WERI-Rb-1 (cell line): ENCODE measurements around the gene LGI1.

Experiments
- DNase-seq: peaks from one replicate; pipeline ENCODE4 v3.0.0-alpha.2; 2020
- H3K27ac ChIP-seq: fragments of 250-450 bp; sonication (Bioruptor Pico); 2 replicates; pipeline ENCODE4 v1.5.1; 2020; ENCODE audit warnings: mild to moderate bottlenecking, moderate library complexity
- H3K27me3 ChIP-seq: fragments of 250-450 bp; sonication (Bioruptor Pico); 2 replicates; pipeline ENCODE4 v1.5.1; 2021; ENCODE audit warnings: mild to moderate bottlenecking, low read depth, moderate library complexity; ENCODE audit not compliant: insufficient read depth, severe bottlenecking
- H3K36me3 ChIP-seq: fragments of 250-450 bp; sonication (Bioruptor Pico); 2 replicates; pipeline ENCODE4 v1.5.1; 2020; ENCODE audit warnings: mild to moderate bottlenecking, moderate library complexity
- H3K4me3 ChIP-seq: 2 replicates; pipeline ENCODE4 v1.5.1; 2011; ENCODE audit warnings: low read depth, mild to moderate bottlenecking, control low read depth, low read length
- H3K9me3 ChIP-seq: fragments of 250-450 bp; sonication (Bioruptor Pico); 2 replicates; pipeline ENCODE4 v1.5.1; 2021; ENCODE audit warnings: mild to moderate bottlenecking, moderate library complexity; ENCODE audit not compliant: severe bottlenecking
- TF ChIP-seq, protein P1 (sequence below): IDR thresholded peaks from 2 replicates; pipeline ENCODE4 v1.5.1; 2011; ENCODE audit warnings: low read depth, mild to moderate bottlenecking, control low read depth, inconsistent platforms, low read length

The LGI1 gene

DNA sequence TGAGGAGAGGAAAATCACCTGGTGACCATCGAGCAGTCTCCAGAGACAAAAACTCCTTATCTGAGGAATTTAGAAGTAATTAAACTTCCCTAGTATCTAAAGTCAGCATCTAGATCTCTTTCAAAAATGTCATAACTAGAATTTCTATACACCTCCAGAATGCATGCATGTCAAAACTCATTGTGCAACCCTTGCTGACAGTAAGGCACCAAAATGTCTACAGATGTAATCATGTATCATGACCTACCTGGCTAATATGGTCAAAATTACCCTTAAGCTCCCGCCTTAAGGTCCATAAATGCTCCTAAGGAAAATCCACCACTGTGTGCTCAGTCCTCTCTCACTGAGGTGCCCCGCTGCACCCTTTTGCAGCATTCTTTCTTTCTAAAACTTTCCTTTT is 16.4 kb upstream of the LGI1 start:
- TF ChIP-seq, protein P1, sequence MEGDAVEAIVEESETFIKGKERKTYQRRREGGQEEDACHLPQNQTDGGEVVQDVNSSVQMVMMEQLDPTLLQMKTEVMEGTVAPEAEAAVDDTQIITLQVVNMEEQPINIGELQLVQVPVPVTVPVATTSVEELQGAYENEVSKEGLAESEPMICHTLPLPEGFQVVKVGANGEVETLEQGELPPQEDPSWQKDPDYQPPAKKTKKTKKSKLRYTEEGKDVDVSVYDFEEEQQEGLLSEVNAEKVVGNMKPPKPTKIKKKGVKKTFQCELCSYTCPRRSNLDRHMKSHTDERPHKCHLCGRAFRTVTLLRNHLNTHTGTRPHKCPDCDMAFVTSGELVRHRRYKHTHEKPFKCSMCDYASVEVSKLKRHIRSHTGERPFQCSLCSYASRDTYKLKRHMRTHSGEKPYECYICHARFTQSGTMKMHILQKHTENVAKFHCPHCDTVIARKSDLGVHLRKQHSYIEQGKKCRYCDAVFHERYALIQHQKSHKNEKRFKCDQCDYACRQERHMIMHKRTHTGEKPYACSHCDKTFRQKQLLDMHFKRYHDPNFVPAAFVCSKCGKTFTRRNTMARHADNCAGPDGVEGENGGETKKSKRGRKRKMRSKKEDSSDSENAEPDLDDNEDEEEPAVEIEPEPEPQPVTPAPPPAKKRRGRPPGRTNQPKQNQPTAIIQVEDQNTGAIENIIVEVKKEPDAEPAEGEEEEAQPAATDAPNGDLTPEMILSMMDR = no peak
- Histone ChIP-seq H3K36me3 (no peaks in the 10 kb centered on the region), H3K4me3 (no peak overlapping the region), H3K9me3 (no peaks in the 10 kb centered on the region), H3K27me3 (no peaks in the 10 kb centered on the region), H3K27ac (no peak overlapping the region)
- no peak for DNase-seq

DNA sequence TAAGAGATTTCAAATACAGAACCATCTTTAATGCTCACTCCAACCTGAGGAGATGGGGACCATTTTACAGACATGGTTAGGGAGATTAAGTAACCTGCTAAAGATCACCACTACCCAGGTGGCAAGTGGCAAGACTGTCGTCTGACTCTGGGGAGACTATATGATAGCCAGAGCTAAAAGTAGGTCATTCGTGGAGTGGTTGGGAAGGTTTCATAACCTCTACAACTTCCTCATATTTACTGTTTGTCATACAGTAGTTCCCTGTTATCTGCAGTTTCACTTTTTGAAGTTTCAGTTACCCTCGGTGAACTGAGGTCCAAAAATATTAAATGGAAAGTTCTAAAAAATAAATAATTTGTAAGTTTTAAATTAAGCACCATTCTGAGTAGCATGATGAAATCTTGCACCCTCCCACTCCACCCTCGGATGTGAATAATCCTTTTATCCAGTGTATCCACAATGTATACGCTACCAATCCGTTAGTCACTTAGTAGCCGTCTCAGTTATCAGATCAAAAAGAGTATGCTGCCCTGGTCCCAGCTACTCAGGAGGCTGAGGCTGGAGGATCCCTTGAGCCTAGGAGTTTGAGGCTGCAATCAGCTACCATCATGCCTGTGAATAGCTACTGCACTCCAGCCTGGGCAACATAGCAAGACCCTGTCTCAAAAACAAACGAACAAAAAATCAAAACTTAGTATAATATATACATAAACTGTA is 14.9 kb upstream of the LGI1 start:
- no peak for DNase-seq
- TF ChIP-seq, protein P1 = no peak
- no peak overlapping the region for H3K4me3 ChIP-seq
- no peaks in the 10 kb centered on the region for H3K36me3 ChIP-seq
- H3K27me3 ChIP-seq = no peaks in the 10 kb centered on the region
- no peak overlapping the region for H3K27ac ChIP-seq
- H3K9me3 ChIP-seq = no peaks in the 10 kb centered on the region

DNA sequence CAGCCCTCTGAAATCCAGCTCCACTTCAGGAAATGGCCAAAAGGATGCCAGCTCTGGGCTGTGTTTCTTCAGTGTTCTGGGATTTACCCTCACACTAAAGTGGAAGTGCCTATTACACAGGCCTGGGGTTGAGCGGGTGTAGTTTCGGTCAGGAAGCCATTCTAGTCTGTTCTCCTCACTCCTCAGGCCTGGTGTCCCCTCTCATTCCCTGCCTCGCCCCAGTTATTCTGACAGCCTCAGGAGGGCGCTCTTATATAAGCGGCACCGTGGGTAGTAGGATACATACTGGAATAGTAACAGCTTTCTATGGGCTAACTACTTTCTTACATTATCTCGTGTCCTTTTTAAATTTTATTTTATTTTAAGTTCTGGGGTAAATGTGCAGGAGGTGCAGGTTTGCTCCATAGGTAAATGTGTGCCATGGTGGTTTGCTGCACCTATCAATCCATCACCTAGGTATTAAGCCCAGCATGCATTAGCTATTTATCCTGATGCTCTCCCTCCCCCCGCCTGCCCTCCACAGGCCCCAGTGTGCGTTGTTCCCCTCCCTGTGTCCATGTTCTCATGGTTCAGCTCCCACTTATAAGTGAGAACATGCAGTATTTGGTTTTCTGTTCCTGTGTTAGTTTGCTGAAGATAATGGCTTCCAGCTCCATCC is 12.2 kb upstream of the LGI1 start:
- Histone ChIP-seq H3K36me3 (no peaks in the 10 kb centered on the region), H3K4me3 (no peak overlapping the region), H3K9me3 (no peaks in the 10 kb centered on the region), H3K27me3 (no peaks in the 10 kb centered on the region), H3K27ac (no peak overlapping the region)
- DNase-seq = peak; percentile 60
- TF ChIP-seq, protein P1 = peak; percentile 66

GRCh38 chr10:93746844-93747284 is 10.9 kb upstream of the LGI1 start:
- no peaks in the 10 kb centered on the region for H3K9me3 ChIP-seq
- peak; percentile 75 for DNase-seq
- H3K27me3 ChIP-seq = no peaks in the 10 kb centered on the region
- no peak overlapping the region for H3K4me3 ChIP-seq
- H3K36me3 ChIP-seq = no peaks in the 10 kb centered on the region
- H3K27ac ChIP-seq = no peak overlapping the region
- TF ChIP-seq, protein P1 = peak; percentile 89

GRCh38 chr10:93749218-93749799 is 8.4 kb upstream of the LGI1 start:
- H3K27me3 ChIP-seq = no peaks in the 10 kb centered on the region
- TF ChIP-seq, protein P1 = no peak
- H3K9me3 ChIP-seq = no peaks in the 10 kb centered on the region
- no peaks in the 10 kb centered on the region for H3K36me3 ChIP-seq
- no peak overlapping the region for H3K27ac ChIP-seq
- DNase-seq = no peak
- H3K4me3 ChIP-seq = no peak overlapping the region
